BLaER1 (cell line): ENCODE data around the gene SUN1.
A peak's percentile ranks its signal among the peaks of the same experiment; 100 is the strongest.

Experiments
- H3K27ac ChIP-seq: shearing (Covaris generic); formaldehyde crosslinking; 2 replicates; pipeline ENCODE4 v1.8.1; 2022
- H3K27me3 ChIP-seq: shearing (Covaris generic); formaldehyde crosslinking; 2 replicates; pipeline ENCODE4 v1.8.1; 2022
- H3K36me3 ChIP-seq: shearing (Covaris generic); formaldehyde crosslinking; 2 replicates; pipeline ENCODE4 v1.8.1; 2022
- H3K4me1 ChIP-seq: shearing (Covaris generic); formaldehyde crosslinking; 2 replicates; pipeline ENCODE4 v1.8.1; 2022
- H3K4me2 ChIP-seq: shearing (Covaris generic); formaldehyde crosslinking; 2 replicates; pipeline ENCODE4 v1.8.1; 2022
- H3K4me3 ChIP-seq: shearing (Covaris generic); formaldehyde crosslinking; 2 replicates; pipeline ENCODE4 v1.8.1; 2022
- H3K9ac ChIP-seq: shearing (Covaris generic); formaldehyde crosslinking; 2 replicates; pipeline ENCODE4 v1.8.1; 2022
- H3K9me3 ChIP-seq: shearing (Covaris generic); formaldehyde crosslinking; 2 replicates; pipeline ENCODE4 v1.8.1; 2022
- H4K20me1 ChIP-seq: shearing (Covaris generic); formaldehyde crosslinking; 2 replicates; pipeline ENCODE4 v1.8.1; 2022
- Cebpa-rat ChIP-seq: shearing (Covaris generic); IDR thresholded peaks from 2 replicates; pipeline ENCODE4 v1.8.1; 2022

Gene SUN1

GRCh38 chr7:881441-882234, 49.4 kb downstream of the SUN1 start:
- no peak for TF ChIP-seq Cebpa-rat
- H3K9me3 ChIP-seq: no peaks in the 10 kb centered on the region
- H3K27ac ChIP-seq: no peak overlapping the region
- H3K9ac ChIP-seq: no peak overlapping the region
- peaks cover 72% of the 10 kb centered on the region for H3K36me3 ChIP-seq
- H4K20me1 ChIP-seq: peaks cover 89% of the 10 kb centered on the region
- H3K4me3 ChIP-seq: no peak overlapping the region
- peaks cover 73% of the 10 kb centered on the region for H3K4me1 ChIP-seq
- H3K27me3 ChIP-seq: no peaks in the 10 kb centered on the region
- no peak overlapping the region for H3K4me2 ChIP-seq

GRCh38 chr7:882336-883035, 50.2 kb downstream of the SUN1 start:
- TF ChIP-seq Cebpa-rat: no peak
- Histone ChIP-seq H3K9me3 (no peaks in the 10 kb centered on the region), H3K36me3 (peaks cover 80% of the 10 kb centered on the region), H4K20me1 (peaks cover 98% of the 10 kb centered on the region), H3K4me1 (peaks cover 82% of the 10 kb centered on the region), H3K27ac (no peak overlapping the region), H3K9ac (peak overlapping the region; percentile 19; the same call in 1 of the 2 replicates), H3K27me3 (no peaks in the 10 kb centered on the region), H3K4me2 (no peak overlapping the region), H3K4me3 (no peak overlapping the region)

- Histone ChIP-seq H3K27ac (no peak overlapping the region), H3K36me3 (peaks cover 89% of the 10 kb centered on the region), H3K9ac (peak overlapping the region; percentile 19; the same call in 1 of the 2 replicates)
These were observed 51.1 kb downstream of the SUN1 start for GRCh38 chr7:883055-884021.

GRCh38 chr7:884191-885003, 52.1 kb downstream of the SUN1 start:
- H3K4me1 ChIP-seq: peaks cover 82% of the 10 kb centered on the region
- H3K36me3 ChIP-seq: peaks cover 90% of the 10 kb centered on the region
- no peaks in the 10 kb centered on the region for H3K9me3 ChIP-seq
- H3K27me3 ChIP-seq: no peaks in the 10 kb centered on the region
- peak overlapping the region; percentile 67; the same call in 1 of the 2 replicates for H3K27ac ChIP-seq
- no peak overlapping the region for H3K4me3 ChIP-seq
- H3K9ac ChIP-seq: peak overlapping the region; percentile 21
- H3K4me2 ChIP-seq: peak overlapping the region; percentile 89
- peaks cover 100% of the 10 kb centered on the region for H4K20me1 ChIP-seq
- no peak for TF ChIP-seq Cebpa-rat

More at GRCh38 chr7:883055-884021, 51.1 kb downstream of the SUN1 start:
- Histone ChIP-seq H3K4me2 (0 out of 2 replicates have a peak overlapping the region, but pooled peaks have one; percentile 89), H3K27me3 (no peaks in the 10 kb centered on the region), H3K4me3 (no peak overlapping the region), H3K4me1 (peaks cover 85% of the 10 kb centered on the region), H4K20me1 (peaks cover 100% of the 10 kb centered on the region), H3K9me3 (no peaks in the 10 kb centered on the region)
- no peak for TF ChIP-seq Cebpa-rat

- Histone ChIP-seq H3K27me3 (no peaks in the 10 kb centered on the region), H3K9ac (peak overlapping the region; percentile 51), H3K4me1 (peaks cover 74% of the 10 kb centered on the region), H3K4me2 (peak overlapping the region; percentile 89), H3K36me3 (peaks cover 88% of the 10 kb centered on the region), H3K9me3 (no peaks in the 10 kb centered on the region), H3K4me3 (no peak overlapping the region), H4K20me1 (peaks cover 96% of the 10 kb centered on the region), H3K27ac (peak overlapping the region; percentile 67)
- TF ChIP-seq Cebpa-rat: no peak
These were observed 53.1 kb downstream of the SUN1 start for GRCh38 chr7:885261-885892.

GRCh38 chr7:885893-886625, 53.8 kb downstream of the SUN1 start:
- Histone ChIP-seq H3K27ac (peak overlapping the region; percentile 67), H3K9me3 (no peaks in the 10 kb centered on the region), H4K20me1 (peaks cover 96% of the 10 kb centered on the region), H3K4me3 (no peak overlapping the region), H3K4me2 (peak overlapping the region; percentile 89), H3K4me1 (peaks cover 74% of the 10 kb centered on the region), H3K27me3 (no peaks in the 10 kb centered on the region), H3K9ac (peak overlapping the region; percentile 51), H3K36me3 (peaks cover 89% of the 10 kb centered on the region)
- no peak for TF ChIP-seq Cebpa-rat

- H4K20me1 ChIP-seq: peaks cover 96% of the 10 kb centered on the region
- peak overlapping the region; percentile 67 for H3K27ac ChIP-seq
- no peaks in the 10 kb centered on the region for H3K27me3 ChIP-seq
- no peaks in the 10 kb centered on the region for H3K9me3 ChIP-seq
- peaks cover 72% of the 10 kb centered on the region for H3K4me1 ChIP-seq
- peak overlapping the region; percentile 51 for H3K9ac ChIP-seq
- peak overlapping the region; percentile 89 for H3K4me2 ChIP-seq
- H3K4me3 ChIP-seq: peak overlapping the region; percentile 44
- no peak for TF ChIP-seq Cebpa-rat
- H3K36me3 ChIP-seq: peaks cover 91% of the 10 kb centered on the region
These were observed 54.6 kb downstream of the SUN1 start for GRCh38 chr7:886626-887487.
